Stimulated activated CD4-positive, alpha-beta T cell treated with anti-CD3 and anti-CD28 coated beads, Interleukin-12 subunit alpha, Interleukin-12 subunit beta, amount 100 ng/mL, for 48 hours (primary cell): Measurements from ENCODE around the gene SLC15A3.

ENCODE experiments used
- DNase-seq, 3 donors: peaks; one replicate each; pipeline ENCODE4 v3.0.0-alpha.2; 2020; ENCODE audit warnings: low read depth in 2 of 3, low spot score in 1 of 3

The SLC15A3 gene

GRCh38 chr11:60946601-60947264 lies 5.2 kb downstream of the SLC15A3 start:
- DNase-seq: no peak

- no peak for DNase-seq
These were observed 6.7 kb downstream of the SLC15A3 start for GRCh38 chr11:60945295-60945667.

GRCh38 chr11:60944490-60945294 lies 7.3 kb downstream of the SLC15A3 start:
- DNase-seq: no peak

- DNase-seq: no peak
These were observed 8.9 kb downstream of the SLC15A3 start for GRCh38 chr11:60942970-60943565.

- DNase-seq: no peak
These were observed 9.8 kb downstream of the SLC15A3 start for GRCh38 chr11:60942219-60942618.

GRCh38 chr11:60941371-60942119 lies 10.4 kb downstream of the SLC15A3 start:
- no peak for DNase-seq

GRCh38 chr11:60939855-60940254 lies 12.1 kb downstream of the SLC15A3 start:
- no peak for DNase-seq

- DNase-seq: no peak
These were observed 12.7 kb downstream of the SLC15A3 start for GRCh38 chr11:60939301-60939700.

GRCh38 chr11:60938500-60938899 lies 13.5 kb downstream of the SLC15A3 start:
- DNase-seq: no peak

- DNase-seq: no peak
These were observed 14.2 kb downstream of the SLC15A3 start for GRCh38 chr11:60937811-60938210.

GRCh38 chr11:60937144-60937527 lies 14.8 kb downstream of the SLC15A3 start:
- DNase-seq: no peak

- no peak for DNase-seq
These were observed 15.4 kb downstream of the SLC15A3 start for GRCh38 chr11:60936467-60937143.

- no peak for DNase-seq
These were observed 16.1 kb downstream of the SLC15A3 start for GRCh38 chr11:60935676-60936442.

- DNase-seq: no peak
These were observed 17.0 kb downstream of the SLC15A3 start for GRCh38 chr11:60934790-60935605.

GRCh38 chr11:60934124-60934789 lies 17.7 kb downstream of the SLC15A3 start:
- DNase-seq: no peak

- no peak for DNase-seq
These were observed 18.4 kb downstream of the SLC15A3 start for GRCh38 chr11:60933416-60934123.

GRCh38 chr11:60932605-60933356 lies 19.2 kb downstream of the SLC15A3 start:
- DNase-seq: no peak

GRCh38 chr11:60931917-60932316 lies 20.1 kb downstream of the SLC15A3 start:
- no peak for DNase-seq
